Aorta (tissue), 5 donors: Measurements from ENCODE around the gene PNRC1. TPM values are rescaled to one million over a fixed set of nuclear protein-coding genes. Genes with fewer than 3 reads are reported as not detected.
"Not testable (repeated sequence)": the region's sequence is repeated elsewhere in the genome, so short reads cannot be mapped to it uniquely, and the experiment has no call there.

Experiments used
- ATAC-seq: fragments of 200-7000 bp; cut with Tn5 transposase; one replicate; pipeline ENCODE4 v1.9.1; 2022; ENCODE audit warnings: moderate library complexity; ENCODE audit not compliant: low FRiP score
- DNase-seq, 2 donors: peaks; one replicate each; pipeline ENCODE4 v3.0.0-alpha.2; 2020
- H3K27ac ChIP-seq, 2 donors: one replicate each; pipeline ENCODE4 v1.5.1; 2013; ENCODE audit warnings: low read length in 2 of 2, mild to moderate bottlenecking in 2 of 2, moderate library complexity in 2 of 2, control low read depth in 1 of 2, inconsistent platforms in 1 of 2, low read depth in 1 of 2
- H3K27me3 ChIP-seq, 2 donors: one replicate each; pipeline ENCODE4 v1.6.1; 2013; ENCODE audit warnings: control low read depth in 1 of 2, low read length in 1 of 2, mild to moderate bottlenecking in 1 of 2, moderate library complexity in 1 of 2; ENCODE audit not compliant: insufficient read depth in 2 of 2, control insufficient read depth in 1 of 2
- H3K36me3 ChIP-seq, 2 donors: one replicate each; pipeline ENCODE4 v1.6.1; 2013; ENCODE audit warnings: control low read depth in 1 of 2, low read length in 1 of 2, mild to moderate bottlenecking in 1 of 2; ENCODE audit not compliant: insufficient read depth in 2 of 2, control insufficient read depth in 1 of 2
- H3K4me1 ChIP-seq, 2 donors: one replicate each; pipeline ENCODE4 v1.6.1; 2013; ENCODE audit warnings: low read length in 2 of 2, control low read depth in 1 of 2, mild to moderate bottlenecking in 1 of 2, moderate library complexity in 1 of 2; ENCODE audit not compliant: insufficient read depth in 2 of 2, control insufficient read depth in 1 of 2
- H3K4me3 ChIP-seq, 2 donors: one replicate each; pipeline ENCODE4 v1.5.1; 2013; ENCODE audit warnings: low read length in 2 of 2, control low read depth in 1 of 2, mild to moderate bottlenecking in 1 of 2
- H3K9me3 ChIP-seq: one replicate; pipeline ENCODE4 v1.6.1; 2013; ENCODE audit warnings: mild to moderate bottlenecking, low read length; ENCODE audit not compliant: control insufficient read depth
- WGBS, 2 donors: extraction: QIAGEN DNeasy Blood & Tissue Kit; methylation state at CpG; one replicate each; pipeline ENCODE4 v1.1.7; 2013; 5-methylcytosine and 5-hydroxymethylcytosine counted together
- intact Hi-C, 2 donors: fragments of 100-400 bp; cut with DNase I; formaldehyde crosslinking; loops; one replicate each; pipeline versions ENCODE4 v1.14.2 to v1.15.0; 2022
- polyA plus RNA-seq, 2 donors: library from polyadenylated mRNA; stranded (reverse); fragments of 200-250 nt; gene quantifications; one replicate each; pipeline ENCODE4 v1.2.3, GENCODE V29; 2013
- total RNA-seq, 2 donors: library from RNA; stranded (reverse); fragmentation: NEBNext Ultra II Directional; extraction: Animal tissue kit (Norgen Biotek cat#: 25700); gene quantifications; one replicate each; pipeline ENCODE4 v1.2.1, GENCODE V29; 2021
- donor health status: healthy with polysubstance abuse.
- donor health status: Bipolar disorder and iron deficiency.
- donor health status: DM: no; HTN: no; CAD: no.
- donor health status: DM: no; HTN: no; CAD: no.
- donor health status: DM: yes; HTN: yes; CAD: no.

PNRC1 gene
- total and polyA plus RNA-seq, 4 donors = 74.9 to 342 (median 196) TPM

- DNase-seq, ATAC-seq, H3K36me3 ChIP-seq, H3K4me3 ChIP-seq, H3K27ac ChIP-seq, H3K9me3 ChIP-seq, H3K27me3 ChIP-seq, H3K4me1 ChIP-seq: not testable (repeated sequence)
- intact Hi-C loops = loop anchor here in 1 of 2 donors (5.0 to 10.0 kb wide), 2 partner anchors 39 to 53 kb away; no protein-coding TSS in a partner anchor
Measured at GRCh38 chr6:89037901-89038293, 42.7 kb upstream of the PNRC1 start.

GRCh38 chr6:89042664-89043063, 37.9 kb upstream of the PNRC1 start:
- no peak for DNase-seq
- Histone ChIP-seq H3K4me3 (no peak overlapping the region), H3K36me3 (no peaks in the 10 kb centered on the region), H3K9me3 (no peaks in the 10 kb centered on the region), H3K27ac (no peak overlapping the region), H3K4me1 (no peaks in the 10 kb centered on the region), H3K27me3 (no peaks in the 10 kb centered on the region)
- 89 to 90% methylated on average over 3 of the region's 3 CpGs for WGBS, 2 donors
- ATAC-seq = no peak
- intact Hi-C loops = no loop called here

DNA sequence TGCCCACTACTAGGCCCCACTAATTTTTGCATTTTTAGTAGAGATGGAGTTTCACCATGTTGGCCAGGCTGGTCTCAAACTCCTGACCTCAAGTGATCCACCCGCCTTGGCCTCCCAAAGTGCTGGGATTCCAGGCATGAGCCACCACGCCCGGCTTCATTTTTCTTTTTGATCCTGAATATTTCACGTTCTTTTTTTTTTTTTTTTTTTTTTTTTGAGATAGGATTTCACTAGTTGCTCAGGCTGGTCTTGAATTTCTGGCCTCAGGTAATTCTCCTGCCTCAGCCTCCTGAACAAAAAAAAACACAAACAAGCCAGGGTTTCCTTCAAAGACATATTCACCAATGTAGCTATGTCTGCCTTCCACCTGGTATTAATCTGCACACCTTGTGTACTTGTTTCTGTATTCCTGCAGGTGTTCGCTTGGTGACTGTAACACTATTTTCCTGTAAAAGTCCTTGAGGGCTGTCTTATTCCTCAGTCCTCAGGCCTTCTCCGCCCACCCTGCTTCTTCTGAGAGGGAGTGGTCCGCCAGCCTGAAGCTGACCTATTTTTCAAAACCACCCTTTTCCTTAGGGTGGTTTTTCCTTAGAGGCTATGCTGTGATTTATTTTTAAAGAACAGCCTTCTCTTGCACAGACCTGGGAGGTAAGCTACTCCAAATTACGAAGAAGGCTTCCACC, 36.1 kb upstream of the PNRC1 start:
- H3K36me3 ChIP-seq = no peaks in the 10 kb centered on the region
- ATAC-seq = no peak
- H3K4me1 ChIP-seq = no peaks in the 10 kb centered on the region
- WGBS, 2 donors = 78% methylated on average over 8 of the region's 8 CpGs
- no peaks in the 10 kb centered on the region for H3K27me3 ChIP-seq
- H3K9me3 ChIP-seq = no peaks in the 10 kb centered on the region
- intact Hi-C loops = no loop called here
- H3K4me3 ChIP-seq = no peak overlapping the region
- H3K27ac ChIP-seq = no peak overlapping the region
- DNase-seq = no peak

- H3K4me3 ChIP-seq = no peak overlapping the region
- intact Hi-C loops = no loop called here
- DNase-seq (peak in 1 of 2 donors; percentile 69), ATAC-seq (no peak)
- H3K36me3 ChIP-seq = no peaks in the 10 kb centered on the region
- no peaks in the 10 kb centered on the region for H3K9me3 ChIP-seq
- H3K4me1 ChIP-seq = no peaks in the 10 kb centered on the region
- 10 to 15% methylated on average over 4 of the region's 4 CpGs for WGBS, 2 donors
- H3K27ac ChIP-seq = no peak overlapping the region
- H3K27me3 ChIP-seq = no peaks in the 10 kb centered on the region
Measured at GRCh38 chr6:89045011-89045387, 35.6 kb upstream of the PNRC1 start.

- intact Hi-C loops = no loop called here
- no peak overlapping the region for H3K27ac ChIP-seq
- WGBS, 2 donors = 94 to 97% methylated on average over 5 of the region's 5 CpGs
- peaks cover 0 to under 1% of the 10 kb centered on the region in 2 donors for H3K4me1 ChIP-seq
- DNase-seq (no peak), ATAC-seq (no peak)
- H3K4me3 ChIP-seq = no peak overlapping the region
- H3K36me3 ChIP-seq = no peaks in the 10 kb centered on the region
- H3K27me3 ChIP-seq = no peaks in the 10 kb centered on the region
- H3K9me3 ChIP-seq = no peaks in the 10 kb centered on the region
Measured at GRCh38 chr6:89045576-89045975, 35.0 kb upstream of the PNRC1 start.

DNA sequence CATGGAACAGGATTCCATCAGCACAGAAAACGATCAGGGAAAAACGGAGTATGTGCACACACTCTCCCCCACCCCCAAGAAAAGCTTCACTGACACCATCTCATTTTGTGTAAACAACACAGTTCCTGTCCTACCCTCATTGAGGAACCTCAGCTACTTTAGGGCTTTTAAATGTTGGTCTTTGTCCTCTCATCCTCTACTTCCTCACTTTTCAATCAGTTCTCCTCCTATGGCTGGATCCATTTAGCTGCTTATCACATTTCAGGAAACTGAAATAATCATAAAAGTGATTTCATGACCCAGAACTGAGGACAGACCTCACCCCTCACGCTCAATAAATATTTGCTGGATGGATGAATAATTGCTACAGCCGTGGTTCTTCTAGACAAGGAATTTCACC, 33.1 kb upstream of the PNRC1 start:
- no peak for ATAC-seq
- intact Hi-C loops = no loop called here
- WGBS, 2 donors = 69 to 83% methylated on average over 4 of the region's 4 CpGs

DNA sequence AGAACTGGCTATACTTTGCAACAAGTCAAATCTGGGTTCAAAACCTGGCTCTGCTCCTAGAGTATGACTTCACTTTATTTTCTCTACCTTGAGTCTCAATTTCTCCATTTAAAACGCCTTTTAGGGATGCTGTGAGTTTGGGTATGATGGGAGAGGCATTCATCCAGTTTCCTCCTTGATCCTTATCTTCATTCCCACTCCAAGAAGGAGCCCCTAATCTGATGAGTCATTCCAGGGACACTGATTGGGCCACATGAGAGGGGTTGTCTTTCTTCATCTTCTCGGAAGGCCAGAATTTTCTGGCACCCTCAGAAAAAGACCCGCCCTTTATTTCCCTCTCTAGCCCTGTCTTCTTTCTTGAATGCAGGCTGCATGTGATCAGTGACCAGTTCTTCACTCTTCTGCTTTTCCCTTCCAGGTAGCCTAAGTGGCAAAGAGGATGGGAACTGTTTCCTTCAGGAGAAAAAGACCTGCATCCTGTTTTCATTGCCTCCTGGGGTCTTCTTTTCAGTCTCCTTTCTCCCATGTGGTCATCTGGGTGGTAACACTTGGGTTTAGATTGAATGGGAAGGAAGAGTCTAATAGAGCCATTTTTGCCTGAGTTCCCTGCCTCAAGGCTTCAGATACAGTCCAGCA, 32.1 kb upstream of the PNRC1 start:
- H3K36me3 ChIP-seq = no peaks in the 10 kb centered on the region
- intact Hi-C loops = no loop called here
- H3K27ac ChIP-seq = no peak overlapping the region
- 86 to 88% methylated on average over 3 of the region's 3 CpGs for WGBS, 2 donors
- H3K4me3 ChIP-seq = no peak overlapping the region
- DNase-seq (no peak), ATAC-seq (no peak)
- H3K27me3 ChIP-seq = no peaks in the 10 kb centered on the region
- H3K9me3 ChIP-seq = no peaks in the 10 kb centered on the region
- peaks cover 0 to 3% of the 10 kb centered on the region in 2 donors for H3K4me1 ChIP-seq

More for the DNA sequence above, 33.1 kb upstream of the PNRC1 start:
- Histone ChIP-seq H3K36me3 (no peaks in the 10 kb centered on the region), H3K27me3 (no peaks in the 10 kb centered on the region), H3K4me3 (no peak overlapping the region), H3K4me1 (peaks cover 0 to 3% of the 10 kb centered on the region in 2 donors), H3K9me3 (no peaks in the 10 kb centered on the region), H3K27ac (no peak overlapping the region)
- no peak for DNase-seq

GRCh38 chr6:89048985-89049384, 31.6 kb upstream of the PNRC1 start:
- ATAC-seq (no peak), DNase-seq (no peak)
- intact Hi-C loops = no loop called here
- no peaks in the 10 kb centered on the region for H3K27me3 ChIP-seq
- 84 to 85% methylated on average over 1 of the region's 1 CpG for WGBS, 2 donors
- H3K4me1 ChIP-seq = peaks cover 0 to 3% of the 10 kb centered on the region in 2 donors
- no peaks in the 10 kb centered on the region for H3K36me3 ChIP-seq
- no peaks in the 10 kb centered on the region for H3K9me3 ChIP-seq
- no peak overlapping the region for H3K27ac ChIP-seq
- H3K4me3 ChIP-seq = no peak overlapping the region

GRCh38 chr6:89050155-89050554, 30.4 kb upstream of the PNRC1 start:
- ATAC-seq = peak; percentile 81
- WGBS, 2 donors = 56 to 60% methylated on average over 3 of the region's 3 CpGs
- peaks cover 0 to 3% of the 10 kb centered on the region in 2 donors for H3K4me1 ChIP-seq
- intact Hi-C loops = no loop called here
- H3K27me3 ChIP-seq = no peaks in the 10 kb centered on the region
- no peak overlapping the region for H3K27ac ChIP-seq
- DNase-seq = peak in 1 of 2 donors; percentile 56
- no peaks in the 10 kb centered on the region for H3K9me3 ChIP-seq
- H3K4me3 ChIP-seq = no peak overlapping the region
- no peaks in the 10 kb centered on the region for H3K36me3 ChIP-seq
